ENCODE data around the gene ROR1.
A peak's percentile ranks its signal among the peaks of the same experiment; 100 is the strongest.

ROR1 gene

GRCh38 chr1:63935143-63935542, 161.3 kb downstream of the ROR1 start:
- no peak for DNase-seq (ENCODE audit: extremely low read depth, low read depth)
- TF ChIP-seq, protein P1, sequence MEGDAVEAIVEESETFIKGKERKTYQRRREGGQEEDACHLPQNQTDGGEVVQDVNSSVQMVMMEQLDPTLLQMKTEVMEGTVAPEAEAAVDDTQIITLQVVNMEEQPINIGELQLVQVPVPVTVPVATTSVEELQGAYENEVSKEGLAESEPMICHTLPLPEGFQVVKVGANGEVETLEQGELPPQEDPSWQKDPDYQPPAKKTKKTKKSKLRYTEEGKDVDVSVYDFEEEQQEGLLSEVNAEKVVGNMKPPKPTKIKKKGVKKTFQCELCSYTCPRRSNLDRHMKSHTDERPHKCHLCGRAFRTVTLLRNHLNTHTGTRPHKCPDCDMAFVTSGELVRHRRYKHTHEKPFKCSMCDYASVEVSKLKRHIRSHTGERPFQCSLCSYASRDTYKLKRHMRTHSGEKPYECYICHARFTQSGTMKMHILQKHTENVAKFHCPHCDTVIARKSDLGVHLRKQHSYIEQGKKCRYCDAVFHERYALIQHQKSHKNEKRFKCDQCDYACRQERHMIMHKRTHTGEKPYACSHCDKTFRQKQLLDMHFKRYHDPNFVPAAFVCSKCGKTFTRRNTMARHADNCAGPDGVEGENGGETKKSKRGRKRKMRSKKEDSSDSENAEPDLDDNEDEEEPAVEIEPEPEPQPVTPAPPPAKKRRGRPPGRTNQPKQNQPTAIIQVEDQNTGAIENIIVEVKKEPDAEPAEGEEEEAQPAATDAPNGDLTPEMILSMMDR (IDR thresholded peaks at IDR 0.05; ENCODE audit: low read depth, low read length): peak; percentile 20

- no peak for DNase-seq (ENCODE audit: extremely low read depth, low read depth)
- TF ChIP-seq, protein P1 (IDR thresholded peaks at IDR 0.05; ENCODE audit: low read depth, low read length): no peak
These were observed 161.7 kb downstream of the ROR1 start for GRCh38 chr1:63935553-63935952.

GRCh38 chr1:63936276-63936675, 162.5 kb downstream of the ROR1 start:
- DNase-seq (ENCODE audit: extremely low read depth, low read depth): no peak
- TF ChIP-seq, protein P1 (IDR thresholded peaks at IDR 0.05; ENCODE audit: low read depth, low read length): no peak

GRCh38 chr1:63936801-63937200, 163.0 kb downstream of the ROR1 start:
- no peak for DNase-seq (ENCODE audit: extremely low read depth, low read depth)
- TF ChIP-seq, protein P1 (IDR thresholded peaks at IDR 0.05; ENCODE audit: low read depth, low read length): no peak

GRCh38 chr1:63937461-63938022, 163.7 kb downstream of the ROR1 start:
- TF ChIP-seq, protein P1 (IDR thresholded peaks at IDR 0.05; ENCODE audit: low read depth, low read length): no peak
- DNase-seq (ENCODE audit: extremely low read depth, low read depth): no peak

DNA sequence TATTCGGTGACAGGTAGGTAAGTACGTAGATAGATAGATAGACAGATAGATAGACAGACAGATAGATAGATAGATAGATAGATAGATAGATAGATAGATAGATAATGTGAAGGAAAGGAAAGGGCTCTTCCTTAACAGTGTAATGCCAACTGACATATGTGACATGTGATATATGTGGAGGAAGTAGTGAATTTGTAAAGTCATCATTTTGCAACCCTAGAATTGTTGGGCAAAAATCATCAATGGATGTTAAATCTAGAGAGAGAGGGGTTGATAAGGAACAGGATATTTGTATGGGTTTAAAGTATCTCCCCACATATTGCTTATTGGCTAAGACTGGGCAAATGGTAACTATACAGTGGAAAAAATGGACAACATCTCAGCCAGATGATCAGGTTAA, 166.6 kb downstream of the ROR1 start:
- DNase-seq (ENCODE audit: extremely low read depth, low read depth): no peak
- TF ChIP-seq, protein P1 (IDR thresholded peaks at IDR 0.05; ENCODE audit: low read depth, low read length): no peak

DNA sequence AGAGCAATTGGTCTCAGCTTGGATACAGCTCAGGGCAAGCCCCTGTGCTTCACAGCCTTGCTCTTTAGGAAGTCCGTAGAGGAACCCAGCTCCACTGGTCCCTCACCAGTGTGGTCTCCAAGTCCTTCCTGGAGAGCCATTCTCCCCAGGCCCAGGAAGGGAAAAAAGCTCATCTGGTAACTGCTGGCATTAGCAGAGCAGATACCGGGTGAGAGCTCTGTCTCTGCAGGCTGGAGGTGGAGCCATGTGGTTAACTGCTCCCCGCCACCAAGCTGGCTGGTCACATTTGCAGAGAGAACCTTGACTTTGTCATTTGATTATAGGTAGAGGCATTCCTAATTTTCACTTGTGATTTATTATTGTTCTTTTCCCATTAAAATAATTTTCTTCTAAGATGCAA, 169.6 kb downstream of the ROR1 start:
- TF ChIP-seq, protein P1 (IDR thresholded peaks at IDR 0.05; ENCODE audit: low read depth, low read length): no peak
- no peak for DNase-seq (ENCODE audit: extremely low read depth, low read depth)
